ENCODE measurements around the gene POU2F2. TPM values are rescaled to one million over a fixed set of nuclear protein-coding genes. Genes with fewer than 3 reads are reported as not detected.

The POU2F2 gene
- total RNA-seq, 1 experiment from 2014 or later = 2.9 TPM

DNA sequence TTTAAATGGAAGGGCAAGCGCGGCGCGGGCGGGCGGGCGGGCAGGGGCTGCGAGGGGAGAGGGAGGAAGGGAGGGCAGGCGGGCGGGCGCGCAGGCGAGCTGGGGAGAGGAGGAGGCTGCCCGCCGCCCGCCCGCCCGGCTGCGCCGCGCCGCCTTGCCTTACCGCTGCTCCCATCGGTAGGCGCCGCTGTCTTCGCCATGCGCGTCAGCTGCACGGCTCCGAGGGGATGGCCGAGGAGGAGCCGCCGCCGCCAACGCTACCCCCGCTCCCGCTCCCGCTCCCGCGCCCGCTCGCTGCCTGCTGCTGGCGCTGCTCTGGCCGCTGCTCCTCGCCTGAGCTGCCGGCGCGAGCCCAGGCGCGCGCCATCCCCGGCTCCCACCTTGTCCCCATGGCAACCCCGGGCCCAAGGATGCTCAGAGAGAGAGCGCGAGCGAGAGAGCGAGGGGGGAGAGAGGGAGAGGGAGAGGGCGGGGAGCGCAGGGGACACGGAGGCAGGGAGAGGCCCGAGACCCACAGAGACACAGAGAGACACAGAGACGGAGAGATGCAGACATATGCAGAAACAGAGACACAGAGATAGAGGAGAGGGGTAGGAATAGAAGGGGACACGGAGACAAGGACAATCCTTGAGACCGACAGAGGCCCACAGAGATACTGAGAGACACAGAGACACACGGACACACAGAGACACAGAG is 44.9 kb upstream of the POU2F2 start:
- intact Hi-C loops (cut with micrococcal nuclease; ENCODE audit: unreplicated experiment) = no loop called here
- ChIA-PET CTCF (interaction anchor here (0.5 to 1.1 kb wide), 8 partner anchors 44 to 1379 kb away, joined by 3 to 13 read pairs (median 4); partner anchors contain the start of gene CEACAM6), POLR2A (ENCODE audit: unreplicated experiment) (interaction anchor here (0.8 kb wide), 1 partner anchor 101 kb away, joined by 13 read pairs; the partner anchor contains the start of gene ZNF574)
- Histone ChIP-seq H3K27ac (no peak overlapping the region), H2AFZ (no peak overlapping the region), H3K27me3 (ENCODE audit: insufficient read depth, low read depth) (peaks cover 37% of the 10 kb centered on the region), H3K9me2 (ENCODE audit: insufficient read depth) (no peaks in the 10 kb centered on the region), H4K20me1 (ENCODE audit: insufficient read depth) (0 out of 2 replicates have a peak, but pooled peaks cover 3% of the 10 kb centered on the region), H3K79me2 (ENCODE audit: low read depth) (no peaks in the 10 kb centered on the region), H3K36me3 (ENCODE audit: low read depth) (no peaks in the 10 kb centered on the region), H3F3A (ENCODE audit: insufficient read depth, low read depth) (peaks cover 5% of the 10 kb centered on the region; the same call in 1 of the 2 replicates), H3K4me1 (replicated peaks; ENCODE audit: insufficient read depth) (peaks cover 10% of the 10 kb centered on the region), H3K9me3 (ENCODE audit: insufficient read depth, low read depth) (no peaks in the 10 kb centered on the region), H3K4me2 (peak overlapping the region; percentile 99), H3K4me3 (peak overlapping the region; percentile 68; the same call in 1 of the 2 replicates)
- BruUV-seq (replicated peaks) = no TSS peak
- TF ChIP-seq, protein P1, sequence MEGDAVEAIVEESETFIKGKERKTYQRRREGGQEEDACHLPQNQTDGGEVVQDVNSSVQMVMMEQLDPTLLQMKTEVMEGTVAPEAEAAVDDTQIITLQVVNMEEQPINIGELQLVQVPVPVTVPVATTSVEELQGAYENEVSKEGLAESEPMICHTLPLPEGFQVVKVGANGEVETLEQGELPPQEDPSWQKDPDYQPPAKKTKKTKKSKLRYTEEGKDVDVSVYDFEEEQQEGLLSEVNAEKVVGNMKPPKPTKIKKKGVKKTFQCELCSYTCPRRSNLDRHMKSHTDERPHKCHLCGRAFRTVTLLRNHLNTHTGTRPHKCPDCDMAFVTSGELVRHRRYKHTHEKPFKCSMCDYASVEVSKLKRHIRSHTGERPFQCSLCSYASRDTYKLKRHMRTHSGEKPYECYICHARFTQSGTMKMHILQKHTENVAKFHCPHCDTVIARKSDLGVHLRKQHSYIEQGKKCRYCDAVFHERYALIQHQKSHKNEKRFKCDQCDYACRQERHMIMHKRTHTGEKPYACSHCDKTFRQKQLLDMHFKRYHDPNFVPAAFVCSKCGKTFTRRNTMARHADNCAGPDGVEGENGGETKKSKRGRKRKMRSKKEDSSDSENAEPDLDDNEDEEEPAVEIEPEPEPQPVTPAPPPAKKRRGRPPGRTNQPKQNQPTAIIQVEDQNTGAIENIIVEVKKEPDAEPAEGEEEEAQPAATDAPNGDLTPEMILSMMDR (conservative IDR thresholded peaks at IDR 0.05) = no peak; the same call in 1 of the 2 replicates
- 0 out of 2 replicates have a peak, but pooled peaks have one; percentile 81 for TF ChIP-seq EZH2 (IDR thresholded peaks at IDR 0.05; ENCODE audit: low read depth)
- DNase-seq = peak; percentile 58 to 75

DNA sequence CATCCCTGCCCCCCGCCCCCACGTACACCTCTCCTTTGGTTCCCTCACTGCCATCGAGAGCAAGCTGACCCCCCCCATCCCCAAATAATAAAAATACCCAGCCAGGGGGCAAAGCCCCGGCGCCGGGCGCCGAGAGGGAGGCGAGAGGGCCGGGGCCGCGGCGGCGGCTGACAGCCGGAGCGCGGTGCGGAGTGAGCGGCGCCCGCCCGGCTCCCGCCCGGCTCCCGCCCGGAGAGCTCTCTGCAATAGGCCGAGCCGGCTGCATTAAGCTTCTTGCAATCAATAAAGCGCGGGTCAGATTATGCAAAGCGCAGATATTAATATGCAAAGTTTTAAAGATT is 44.4 kb upstream of the POU2F2 start:
- H3K4me2 ChIP-seq = peak overlapping the region; percentile 99
- intact Hi-C loops (cut with micrococcal nuclease; ENCODE audit: unreplicated experiment) = no loop called here

More for the DNA sequence above, 44.4 kb upstream of the POU2F2 start:
- Histone ChIP-seq H3K27ac (no peak overlapping the region), H3K9me2 (ENCODE audit: insufficient read depth) (no peaks in the 10 kb centered on the region), H4K20me1 (ENCODE audit: insufficient read depth) (0 out of 2 replicates have a peak, but pooled peaks cover 3% of the 10 kb centered on the region), H2AFZ (peak overlapping the region; percentile 70), H3K27me3 (ENCODE audit: insufficient read depth, low read depth) (peaks cover 37% of the 10 kb centered on the region), H3K4me3 (peak overlapping the region; percentile 68), H3K9me3 (ENCODE audit: insufficient read depth, low read depth) (no peaks in the 10 kb centered on the region), H3K4me1 (replicated peaks; ENCODE audit: insufficient read depth) (peaks cover 15% of the 10 kb centered on the region), H3F3A (ENCODE audit: insufficient read depth, low read depth) (peaks cover 10% of the 10 kb centered on the region; the same call in 1 of the 2 replicates), H3K36me3 (ENCODE audit: low read depth) (no peaks in the 10 kb centered on the region), H3K79me2 (ENCODE audit: low read depth) (no peaks in the 10 kb centered on the region)
- ChIA-PET CTCF (interaction anchor here (0.5 to 1.1 kb wide), 9 partner anchors 44 to 1379 kb away, joined by 3 to 13 read pairs (median 4); partner anchors contain the start of gene CEACAM6), POLR2A (ENCODE audit: unreplicated experiment) (interaction anchor here (0.8 kb wide), 1 partner anchor 101 kb away, joined by 13 read pairs; the partner anchor contains the start of gene ZNF574)
- DNase-seq = no peak
- no peak for TF ChIP-seq EZH2 (IDR thresholded peaks at IDR 0.05; ENCODE audit: low read depth)
- TF ChIP-seq, protein P1 (conservative IDR thresholded peaks at IDR 0.05) = no peak
- BruUV-seq (replicated peaks) = no TSS peak
